HEK293T (cell line): ENCODE data around the gene RGS16.

ENCODE experiments used
- ARNT ChIP-seq: fragments of 450-650 bp; IDR thresholded peaks from 2 replicates; pipeline ENCODE4 v1.6.1; 2017; ENCODE audit warnings: mild to moderate bottlenecking
- BHLHE40 ChIP-seq: fragments of 450-650 bp; IDR thresholded peaks from 2 replicates; pipeline ENCODE4 v1.6.1; 2016; ENCODE audit warnings: mild to moderate bottlenecking, moderate library complexity, borderline replicate concordance
- CTBP1 ChIP-seq: fragments of 450-650 bp; IDR thresholded peaks from 2 replicates; pipeline ENCODE4 v1.6.1; 2016; ENCODE audit warnings: borderline replicate concordance
- ELF4 ChIP-seq: fragments of 450-650 bp; IDR thresholded peaks from 2 replicates; pipeline ENCODE4 v1.6.1; 2017; ENCODE audit warnings: antibody characterized with exemption
- FOXA1 ChIP-seq: fragments of 450-650 bp; IDR thresholded peaks from 2 replicates; pipeline ENCODE4 v1.6.1; 2016; ENCODE audit warnings: mild to moderate bottlenecking
- FOXK2 ChIP-seq: fragments of 450-650 bp; IDR thresholded peaks from 2 replicates; pipeline ENCODE4 v1.6.1; 2016; ENCODE audit warnings: mild to moderate bottlenecking
- FOXM1 ChIP-seq: fragments of 450-650 bp; IDR thresholded peaks from 2 replicates; pipeline ENCODE4 v1.6.1; 2017; ENCODE audit warnings: mild to moderate bottlenecking, borderline replicate concordance
- HDGF ChIP-seq: fragments of 450-650 bp; IDR thresholded peaks from 2 replicates; pipeline ENCODE4 v1.6.1; 2017; ENCODE audit warnings: antibody characterized with exemption, borderline replicate concordance
- L3MBTL2 ChIP-seq: fragments of 450-650 bp; conservative IDR thresholded peaks from 2 replicates; pipeline ENCODE4 v1.6.1; 2016; ENCODE audit warnings: mild to moderate bottlenecking
- LEF1 ChIP-seq: fragments of 450-650 bp; IDR thresholded peaks from 2 replicates; pipeline ENCODE4 v1.6.1; 2017; ENCODE audit warnings: mild to moderate bottlenecking, borderline replicate concordance
- SP1 ChIP-seq: fragments of 450-650 bp; IDR thresholded peaks from 2 replicates; pipeline ENCODE4 v1.6.1; 2017
- SUZ12 ChIP-seq: fragments of 450-650 bp; IDR thresholded peaks from 2 replicates; pipeline ENCODE4 v1.6.1; 2016; ENCODE audit warnings: mild to moderate bottlenecking
- TARDBP ChIP-seq: fragments of 450-650 bp; IDR thresholded peaks from 2 replicates; pipeline ENCODE4 v1.6.1; 2016
- TF ChIP-seq, protein P1 (sequence below): fragments of 450-650 bp; IDR thresholded peaks from 2 replicates; pipeline ENCODE4 v1.6.1; 2016

DNA sequence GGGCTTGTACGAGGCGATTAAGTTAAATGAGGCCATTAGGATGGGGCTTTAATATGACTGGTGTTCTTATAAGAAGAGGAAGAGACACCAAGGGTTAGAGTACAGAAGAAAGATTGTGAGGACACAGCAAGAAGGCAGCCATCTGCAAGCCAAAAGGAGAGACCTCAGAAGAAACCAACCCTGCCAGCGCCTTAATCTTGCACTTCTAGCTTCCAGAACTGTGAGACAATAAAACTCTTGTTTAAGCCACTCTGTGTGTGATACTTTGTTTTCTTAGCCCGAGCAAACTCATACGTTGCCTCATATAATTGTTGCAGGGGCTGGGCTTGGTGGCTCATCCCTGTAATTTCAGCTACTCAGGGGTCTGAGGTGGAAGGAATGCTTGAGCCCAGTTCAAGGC is 33.6 kb upstream of the RGS16 start:
- TF ChIP-seq FOXA1 (no peak), SUZ12 (no peak), ARNT (no peak), CTBP1 (no peak), SP1 (no peak), FOXM1 (no peak), TARDBP (no peak), ELF4 (no peak), FOXK2 (no peak), BHLHE40 (no peak), L3MBTL2 (no peak), HDGF (no peak), LEF1 (no peak)
- TF ChIP-seq, protein P1, sequence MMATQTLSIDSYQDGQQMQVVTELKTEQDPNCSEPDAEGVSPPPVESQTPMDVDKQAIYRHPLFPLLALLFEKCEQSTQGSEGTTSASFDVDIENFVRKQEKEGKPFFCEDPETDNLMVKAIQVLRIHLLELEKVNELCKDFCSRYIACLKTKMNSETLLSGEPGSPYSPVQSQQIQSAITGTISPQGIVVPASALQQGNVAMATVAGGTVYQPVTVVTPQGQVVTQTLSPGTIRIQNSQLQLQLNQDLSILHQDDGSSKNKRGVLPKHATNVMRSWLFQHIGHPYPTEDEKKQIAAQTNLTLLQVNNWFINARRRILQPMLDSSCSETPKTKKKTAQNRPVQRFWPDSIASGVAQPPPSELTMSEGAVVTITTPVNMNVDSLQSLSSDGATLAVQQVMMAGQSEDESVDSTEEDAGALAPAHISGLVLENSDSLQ: no peak
